HG03378 (cell line): Measurements from ENCODE around the gene CAD.

Experiments used
- ATAC-seq: cut with Tn5 transposase; IDR thresholded peaks from one replicate; pipeline ENCODE4 v1.9.1; 2021; ENCODE audit warnings: mild to moderate bottlenecking, moderate library complexity; ENCODE audit not compliant: unreplicated experiment

The CAD gene

DNA sequence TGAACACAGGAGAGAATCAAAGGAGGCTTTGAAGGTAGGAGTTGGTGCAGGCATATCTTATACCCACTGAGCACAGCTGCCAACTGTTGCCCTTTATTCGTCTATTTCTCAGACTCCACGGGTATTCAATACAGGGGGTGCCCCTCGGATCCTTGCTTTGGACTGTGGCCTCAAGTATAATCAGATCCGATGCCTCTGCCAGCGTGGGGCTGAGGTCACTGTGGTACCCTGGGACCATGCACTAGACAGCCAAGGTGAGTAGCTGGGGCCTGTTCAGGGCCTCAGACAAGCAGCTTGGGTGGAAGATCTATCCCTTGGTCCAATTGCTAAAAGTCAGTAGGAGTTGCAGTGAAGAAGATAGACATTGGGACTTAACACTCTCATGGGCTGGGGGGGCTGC lies 5.2 kb downstream of the CAD start:
- no peak for ATAC-seq

DNA sequence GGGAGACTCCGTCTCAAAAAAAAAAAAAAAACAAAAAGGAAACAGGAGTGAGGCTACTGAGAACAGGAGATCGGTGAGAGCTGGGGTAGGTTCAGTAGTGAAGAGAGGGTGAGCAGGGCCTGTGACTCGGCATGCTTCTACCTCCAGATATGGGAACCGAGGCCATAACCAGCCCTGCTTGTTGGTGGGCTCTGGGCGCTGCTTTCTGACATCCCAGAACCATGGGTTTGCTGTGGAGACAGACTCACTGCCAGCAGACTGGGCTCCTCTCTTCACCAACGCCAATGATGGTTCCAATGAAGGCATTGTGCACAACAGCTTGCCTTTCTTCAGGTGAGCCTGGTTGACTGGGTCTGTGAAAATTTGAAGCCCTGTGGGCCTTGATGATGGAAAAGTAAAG lies 6.2 kb downstream of the CAD start:
- no peak for ATAC-seq

DNA sequence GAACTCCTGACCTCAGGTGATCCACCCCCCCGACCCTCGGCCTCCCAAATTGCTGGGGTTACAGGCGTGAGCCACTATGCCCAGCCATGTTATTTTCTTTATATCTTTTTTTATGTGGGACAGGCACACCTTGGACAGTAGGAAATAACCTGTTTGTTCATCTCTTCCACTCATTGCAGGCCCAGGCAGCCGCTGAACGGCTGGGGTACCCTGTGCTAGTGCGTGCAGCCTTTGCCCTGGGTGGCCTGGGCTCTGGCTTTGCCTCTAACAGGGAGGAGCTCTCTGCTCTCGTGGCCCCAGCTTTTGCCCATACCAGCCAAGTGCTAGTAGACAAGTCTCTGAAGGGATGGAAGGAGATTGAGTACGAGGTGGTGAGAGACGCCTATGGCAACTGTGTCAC lies 8.4 kb downstream of the CAD start:
- ATAC-seq = no peak

DNA sequence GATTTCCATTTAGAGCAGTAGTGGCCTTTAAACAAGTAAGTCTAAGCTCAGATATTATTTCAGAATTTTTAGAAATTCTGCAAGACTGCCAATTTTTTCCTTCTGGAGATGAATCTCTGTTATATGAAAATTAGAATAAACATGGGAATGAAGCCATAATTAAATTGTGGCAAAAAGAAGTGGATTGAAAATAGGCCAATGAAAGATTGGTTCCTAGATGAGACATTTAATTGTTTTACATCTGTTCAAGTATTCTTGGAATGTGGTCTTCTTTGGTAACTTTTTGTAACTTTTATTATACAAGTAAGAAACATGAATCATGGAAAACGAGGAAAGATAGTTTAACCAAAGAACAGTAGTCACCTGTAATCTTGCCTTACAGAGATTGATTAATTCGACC lies 10.3 kb downstream of the CAD start:
- ATAC-seq = no peak

DNA sequence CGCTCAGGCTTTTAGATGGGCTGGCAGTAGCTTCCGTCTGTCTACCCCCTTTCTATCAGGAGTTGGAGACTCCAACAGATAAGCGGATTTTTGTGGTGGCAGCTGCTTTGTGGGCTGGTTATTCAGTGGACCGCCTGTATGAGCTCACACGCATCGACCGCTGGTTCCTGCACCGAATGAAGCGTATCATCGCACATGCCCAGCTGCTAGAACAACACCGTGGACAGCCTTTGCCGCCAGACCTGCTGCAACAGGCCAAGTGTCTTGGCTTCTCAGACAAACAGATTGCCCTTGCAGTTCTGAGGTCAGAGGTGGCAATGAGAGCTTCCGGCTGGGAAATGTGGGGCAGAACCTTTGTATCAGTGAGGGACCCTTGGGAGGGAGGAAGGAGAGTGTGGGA lies 14.8 kb downstream of the CAD start:
- no peak for ATAC-seq

DNA sequence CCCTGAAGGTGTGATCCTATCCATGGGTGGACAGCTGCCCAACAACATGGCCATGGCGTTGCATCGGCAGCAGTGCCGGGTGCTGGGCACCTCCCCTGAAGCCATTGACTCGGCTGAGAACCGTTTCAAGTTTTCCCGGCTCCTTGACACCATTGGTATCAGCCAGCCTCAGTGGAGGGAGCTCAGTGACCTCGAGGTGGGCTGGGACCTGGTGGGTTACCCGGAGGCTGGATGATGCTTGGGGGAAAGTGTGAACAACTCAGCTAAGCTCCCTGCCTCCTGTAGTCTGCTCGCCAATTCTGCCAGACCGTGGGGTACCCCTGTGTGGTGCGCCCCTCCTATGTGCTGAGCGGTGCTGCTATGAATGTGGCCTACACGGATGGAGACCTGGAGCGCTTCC lies 16.2 kb downstream of the CAD start:
- no peak for ATAC-seq

DNA sequence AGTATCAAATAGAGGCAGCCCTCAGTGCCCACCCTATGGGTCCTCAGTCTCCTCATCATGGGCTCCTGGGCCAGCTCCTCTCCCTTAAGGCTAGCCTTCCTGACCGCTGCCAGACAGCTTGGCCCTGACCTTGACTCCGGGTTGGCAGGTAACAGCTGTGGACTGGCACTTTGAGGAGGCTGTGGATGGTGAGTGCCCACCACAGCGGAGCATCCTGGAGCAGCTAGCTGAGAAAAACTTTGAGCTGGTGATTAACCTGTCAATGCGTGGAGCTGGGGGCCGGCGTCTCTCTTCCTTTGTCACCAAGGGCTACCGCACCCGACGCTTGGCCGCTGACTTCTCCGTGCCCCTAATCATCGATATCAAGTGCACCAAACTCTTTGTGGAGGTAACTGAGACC lies 19.0 kb downstream of the CAD start:
- ATAC-seq = no peak

DNA sequence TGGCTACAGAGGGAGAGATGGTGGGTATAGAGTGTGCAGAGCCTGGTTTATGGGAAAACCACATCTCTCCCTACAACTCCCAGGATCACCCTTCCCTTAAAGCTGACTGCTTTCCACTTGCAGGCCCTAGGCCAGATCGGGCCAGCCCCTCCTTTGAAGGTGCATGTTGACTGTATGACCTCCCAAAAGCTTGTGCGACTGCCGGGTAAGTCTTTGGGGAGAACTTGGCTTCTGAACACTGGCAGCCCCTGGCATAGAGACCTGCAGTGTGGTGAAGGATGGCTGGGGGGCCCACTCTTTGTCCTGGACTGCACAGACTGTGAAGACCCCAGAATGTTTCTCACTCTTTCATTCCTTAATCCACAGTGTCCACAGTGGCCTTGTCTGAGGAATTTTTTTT lies 19.5 kb downstream of the CAD start:
- no peak for ATAC-seq

DNA sequence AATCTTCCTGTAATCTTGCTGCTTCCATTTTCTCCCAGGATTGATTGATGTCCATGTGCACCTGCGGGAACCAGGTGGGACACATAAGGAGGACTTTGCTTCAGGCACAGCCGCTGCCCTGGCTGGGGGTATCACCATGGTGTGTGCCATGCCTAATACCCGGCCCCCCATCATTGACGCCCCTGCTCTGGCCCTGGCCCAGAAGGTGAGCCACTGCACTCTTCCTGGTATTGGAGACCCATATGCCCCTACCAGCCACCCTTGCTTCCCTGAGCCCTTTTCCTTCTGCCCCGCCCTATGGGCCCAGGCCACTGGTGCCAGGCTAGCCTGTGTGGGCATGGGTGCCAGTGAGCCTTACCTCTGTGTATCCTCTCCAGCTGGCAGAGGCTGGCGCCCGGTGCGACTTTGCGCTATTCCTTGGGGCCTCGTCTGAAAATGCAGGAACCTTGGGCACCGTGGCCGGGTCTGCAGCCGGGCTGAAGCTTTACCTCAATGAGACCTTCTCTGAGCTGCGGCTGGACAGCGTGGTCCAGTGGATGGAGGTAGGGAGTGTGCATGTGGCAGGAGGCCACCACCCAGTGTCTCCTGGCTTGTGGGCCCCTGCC lies 20.3 kb downstream of the CAD start:
- ATAC-seq = no peak

DNA sequence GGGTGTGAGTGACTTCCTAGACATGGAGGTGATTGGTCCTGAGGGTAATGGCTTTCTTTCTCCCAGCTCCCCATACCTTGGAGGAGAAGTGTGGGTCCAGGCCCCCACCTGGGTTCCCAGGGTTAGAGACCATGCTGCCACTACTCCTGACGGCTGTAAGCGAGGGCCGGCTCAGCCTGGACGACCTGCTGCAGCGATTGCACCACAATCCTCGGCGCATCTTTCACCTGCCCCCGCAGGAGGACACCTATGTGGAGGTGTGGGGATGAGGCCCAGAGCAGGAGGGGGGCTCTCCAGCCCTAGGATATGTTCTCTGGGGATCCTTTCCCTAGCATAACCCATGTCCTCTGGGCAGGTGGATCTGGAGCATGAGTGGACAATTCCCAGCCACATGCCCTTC lies 21.8 kb downstream of the CAD start:
- no peak for ATAC-seq

DNA sequence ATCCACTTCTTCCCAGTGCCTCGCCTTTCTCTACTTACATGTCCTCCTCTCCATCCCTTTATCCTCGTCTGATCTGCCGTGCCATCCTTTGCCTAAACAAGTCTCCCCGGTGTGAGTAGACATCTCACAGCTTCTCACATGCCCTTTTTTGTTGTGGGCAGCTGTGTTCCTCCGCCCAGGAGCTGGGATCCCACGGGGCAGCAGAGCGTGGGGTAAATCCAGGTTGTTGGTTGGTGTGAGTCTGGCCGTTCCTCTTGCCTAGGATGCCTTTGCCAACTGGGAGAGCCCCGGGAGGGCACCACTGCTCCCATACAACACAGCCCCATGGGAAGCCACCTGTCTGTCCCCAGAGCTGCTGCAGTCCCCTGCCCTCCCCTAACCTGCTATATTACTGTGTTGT lies 23.2 kb downstream of the CAD start:
- ATAC-seq = no peak

DNA sequence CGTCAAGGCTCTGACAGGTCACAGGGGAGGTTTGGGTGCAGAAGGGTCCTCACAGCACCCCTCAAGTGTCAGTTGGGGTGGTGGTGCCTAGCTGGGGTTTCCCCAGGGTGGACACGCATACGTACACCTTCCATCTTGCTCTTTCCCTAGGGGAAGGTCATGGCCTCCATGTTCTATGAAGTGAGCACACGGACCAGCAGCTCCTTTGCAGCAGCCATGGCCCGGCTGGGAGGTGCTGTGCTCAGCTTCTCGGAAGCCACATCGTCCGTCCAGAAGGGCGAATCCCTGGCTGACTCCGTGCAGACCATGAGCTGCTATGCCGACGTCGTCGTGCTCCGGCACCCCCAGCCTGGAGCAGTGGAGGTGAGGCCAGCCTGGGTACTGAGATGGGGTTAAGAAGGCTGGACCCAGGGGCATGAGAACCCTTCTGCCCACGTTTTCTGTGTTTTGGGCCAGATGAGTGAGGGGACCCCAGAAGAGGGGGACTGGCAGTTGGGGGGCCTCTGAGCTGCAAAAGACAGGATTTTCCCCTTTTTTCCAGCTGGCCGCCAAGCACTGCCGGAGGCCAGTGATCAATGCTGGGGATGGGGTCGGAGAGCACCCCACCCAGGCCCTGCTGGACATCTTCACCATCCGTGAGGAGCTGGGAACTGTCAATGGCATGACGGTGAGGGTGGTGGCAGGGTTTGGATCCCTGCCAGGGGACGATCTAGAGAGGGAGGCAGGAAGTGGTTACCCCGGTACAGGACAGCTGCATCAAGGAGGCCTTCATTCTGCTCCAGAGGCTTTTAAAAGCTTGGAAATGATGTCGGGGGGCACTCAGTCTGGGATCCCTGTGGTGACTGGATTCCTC lies 24.8 kb downstream of the CAD start:
- no peak for ATAC-seq

DNA sequence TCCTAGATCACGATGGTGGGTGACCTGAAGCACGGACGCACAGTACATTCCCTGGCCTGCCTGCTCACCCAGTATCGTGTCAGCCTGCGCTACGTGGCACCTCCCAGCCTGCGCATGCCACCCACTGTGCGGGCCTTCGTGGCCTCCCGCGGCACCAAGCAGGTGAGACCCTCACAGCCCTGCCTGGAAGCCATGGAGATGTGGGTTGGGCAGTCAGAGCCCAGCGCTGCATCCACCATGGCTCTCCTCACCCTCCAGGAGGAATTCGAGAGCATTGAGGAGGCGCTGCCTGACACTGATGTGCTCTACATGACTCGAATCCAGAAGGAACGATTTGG lies 25.4 kb downstream of the CAD start:
- ATAC-seq = no peak

DNA sequence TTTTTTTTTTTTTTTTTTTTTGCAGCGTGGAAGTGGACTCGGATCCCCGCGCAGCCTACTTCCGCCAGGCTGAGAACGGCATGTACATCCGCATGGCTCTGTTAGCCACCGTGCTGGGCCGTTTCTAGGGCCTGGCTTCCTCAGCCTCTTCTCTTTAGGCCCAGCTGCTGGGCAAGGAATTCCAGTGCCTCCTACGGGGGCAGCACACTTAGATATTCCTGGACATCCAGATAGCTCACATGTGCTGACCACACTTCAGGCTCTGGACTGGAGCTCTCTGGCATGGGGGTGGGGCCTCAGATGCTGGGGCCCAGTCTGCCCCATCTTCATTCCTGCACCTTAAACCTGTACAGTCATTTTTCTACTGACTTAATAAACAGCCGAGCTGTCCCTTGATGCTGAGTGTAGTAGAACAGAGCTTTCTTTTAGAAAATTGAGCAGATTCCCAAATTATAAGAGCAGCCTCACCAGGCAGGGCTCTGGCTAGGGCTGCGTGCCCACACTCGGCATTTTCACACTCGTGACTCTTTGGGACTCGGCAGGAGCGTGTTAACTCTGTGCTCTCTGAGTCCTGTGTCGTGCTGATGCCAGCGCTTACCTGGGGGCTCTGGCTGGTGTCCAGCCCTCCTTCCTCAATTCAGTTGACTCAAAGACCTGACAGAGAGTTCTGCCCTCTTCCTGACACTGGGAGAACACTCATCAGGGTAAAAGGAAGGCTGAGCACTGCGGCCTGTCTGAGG lies 26.4 kb downstream of the CAD start:
- ATAC-seq = no peak

DNA sequence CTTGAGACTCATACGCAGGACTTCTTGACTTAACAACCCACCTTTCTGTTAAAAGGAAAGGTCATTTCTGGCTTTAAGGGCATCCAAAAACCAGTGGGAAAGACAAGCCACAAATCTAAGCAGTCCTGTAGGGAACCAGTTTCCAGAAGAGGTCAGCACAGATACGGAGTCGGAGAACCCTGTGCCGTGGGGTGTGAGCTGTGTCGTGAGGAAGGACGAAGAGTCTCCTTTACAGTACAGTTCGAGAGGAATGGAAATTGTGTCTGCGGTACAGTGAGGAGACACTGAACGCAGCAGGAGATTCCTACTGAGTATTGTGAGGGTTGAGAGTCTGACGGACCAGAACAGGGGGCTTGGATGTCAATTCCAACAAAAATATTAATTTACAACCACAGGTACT lies 27.9 kb downstream of the CAD start:
- ATAC-seq = no peak

DNA sequence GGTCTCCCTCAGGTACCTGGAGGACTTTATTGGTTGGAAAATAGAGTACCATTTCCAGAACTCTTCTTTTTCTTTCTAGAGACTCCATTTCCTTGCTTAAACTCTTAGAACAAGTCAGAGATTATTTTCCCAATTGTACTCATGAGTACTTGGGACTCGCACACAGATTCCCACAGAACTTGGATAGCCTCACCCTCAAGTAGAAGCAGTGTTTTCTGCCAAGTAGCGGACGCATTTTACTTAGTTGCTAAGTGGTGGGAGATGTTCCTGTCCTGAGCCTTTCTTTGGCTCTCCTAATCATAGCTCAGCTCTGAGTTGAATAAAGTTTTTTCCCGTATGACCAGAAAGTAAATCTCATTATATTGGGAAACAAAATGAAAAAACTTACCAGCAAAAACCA lies 28.5 kb downstream of the CAD start:
- ATAC-seq = no peak

DNA sequence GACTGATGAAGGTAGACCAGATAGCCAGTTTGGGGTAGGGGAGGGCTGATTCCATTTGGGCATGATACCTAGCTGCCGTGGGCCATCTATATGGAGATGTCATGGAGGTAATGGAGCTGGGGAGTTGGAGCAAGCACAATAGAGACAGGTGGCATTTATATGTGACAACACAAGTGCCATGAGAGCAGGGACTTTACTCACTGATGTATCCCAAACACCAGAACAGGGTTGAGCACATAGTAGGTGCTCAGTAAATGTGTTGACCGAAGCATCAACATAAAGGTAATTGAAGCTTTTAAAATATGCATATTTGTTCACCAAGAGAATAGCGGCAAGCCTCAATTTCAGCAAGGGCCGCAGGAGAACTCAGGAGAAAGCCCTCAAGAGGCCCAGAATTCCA lies 30.7 kb downstream of the CAD start:
- ATAC-seq = no peak

DNA sequence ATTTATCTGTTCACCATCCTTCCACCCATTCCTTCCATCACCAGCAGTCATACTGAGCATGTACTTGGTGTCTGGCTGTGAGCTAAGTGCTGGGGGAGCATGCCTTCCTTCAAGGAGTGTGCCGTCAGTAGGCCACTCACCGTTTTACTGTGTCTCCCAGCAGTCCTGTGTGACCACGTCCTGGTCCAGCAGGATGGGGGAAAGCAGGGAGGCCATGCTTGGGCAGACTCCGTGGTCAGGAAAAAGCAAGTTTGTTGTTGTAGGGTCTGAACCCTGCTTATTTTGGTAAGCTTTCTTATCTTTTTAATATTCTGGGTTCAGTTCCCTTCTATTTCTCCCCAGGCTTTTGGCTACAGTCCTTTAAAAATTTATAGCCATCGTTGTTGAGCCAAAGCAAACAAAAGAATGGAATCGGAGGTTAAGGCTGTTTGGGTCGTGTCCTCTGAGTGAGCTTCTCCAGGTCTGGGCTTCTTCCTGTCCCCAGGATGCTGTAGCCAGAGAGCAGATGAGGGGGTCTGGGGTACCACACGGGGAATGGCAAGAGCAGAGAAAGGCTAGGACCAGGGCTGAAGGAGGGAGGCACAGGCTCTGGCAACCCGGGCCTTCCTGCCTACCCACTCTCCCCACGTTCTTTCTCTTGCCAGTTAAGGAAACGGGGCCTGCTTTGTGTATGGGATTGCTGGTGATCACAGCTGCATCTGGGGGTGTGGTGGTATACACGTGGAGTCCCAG lies 32.2 kb downstream of the CAD start:
- no peak for ATAC-seq

DNA sequence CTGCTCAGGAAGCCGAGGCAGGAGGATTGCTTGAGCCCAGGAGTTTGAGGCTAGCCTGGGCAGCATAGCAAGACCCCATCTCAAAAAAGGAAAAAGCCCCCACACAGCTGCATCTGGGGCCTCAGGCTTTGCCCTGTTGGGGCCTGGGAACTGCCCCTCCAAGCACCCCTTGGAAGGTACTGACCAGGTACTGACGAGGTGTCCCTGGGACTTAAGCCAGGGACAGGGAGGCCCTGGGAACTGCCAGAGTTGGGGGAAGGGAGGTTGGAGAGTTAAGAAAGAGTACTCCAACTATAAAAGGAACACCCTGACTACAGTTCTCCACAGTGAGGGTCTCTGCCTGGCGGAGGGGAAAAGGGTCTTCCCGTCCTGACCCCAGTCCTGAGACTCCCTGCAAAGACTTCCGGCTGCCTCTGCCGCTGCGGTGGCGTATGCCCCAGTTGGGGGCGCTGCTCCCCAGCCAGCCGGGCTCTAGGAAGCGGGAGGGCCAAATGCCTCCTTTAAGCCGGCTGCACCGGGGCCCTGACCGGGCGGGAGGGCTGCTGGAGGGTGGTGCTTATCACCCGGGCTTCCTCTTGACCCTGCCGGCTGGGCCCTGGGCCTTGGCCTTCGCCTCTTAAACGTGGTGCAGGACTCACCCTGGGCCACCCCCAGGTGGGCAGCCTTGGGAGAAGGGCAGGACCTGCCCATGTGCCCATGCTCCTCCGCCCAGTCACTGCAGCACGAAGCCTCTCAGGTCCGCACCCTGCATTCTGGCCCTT lies 32.9 kb downstream of the CAD start:
- ATAC-seq = no peak

DNA sequence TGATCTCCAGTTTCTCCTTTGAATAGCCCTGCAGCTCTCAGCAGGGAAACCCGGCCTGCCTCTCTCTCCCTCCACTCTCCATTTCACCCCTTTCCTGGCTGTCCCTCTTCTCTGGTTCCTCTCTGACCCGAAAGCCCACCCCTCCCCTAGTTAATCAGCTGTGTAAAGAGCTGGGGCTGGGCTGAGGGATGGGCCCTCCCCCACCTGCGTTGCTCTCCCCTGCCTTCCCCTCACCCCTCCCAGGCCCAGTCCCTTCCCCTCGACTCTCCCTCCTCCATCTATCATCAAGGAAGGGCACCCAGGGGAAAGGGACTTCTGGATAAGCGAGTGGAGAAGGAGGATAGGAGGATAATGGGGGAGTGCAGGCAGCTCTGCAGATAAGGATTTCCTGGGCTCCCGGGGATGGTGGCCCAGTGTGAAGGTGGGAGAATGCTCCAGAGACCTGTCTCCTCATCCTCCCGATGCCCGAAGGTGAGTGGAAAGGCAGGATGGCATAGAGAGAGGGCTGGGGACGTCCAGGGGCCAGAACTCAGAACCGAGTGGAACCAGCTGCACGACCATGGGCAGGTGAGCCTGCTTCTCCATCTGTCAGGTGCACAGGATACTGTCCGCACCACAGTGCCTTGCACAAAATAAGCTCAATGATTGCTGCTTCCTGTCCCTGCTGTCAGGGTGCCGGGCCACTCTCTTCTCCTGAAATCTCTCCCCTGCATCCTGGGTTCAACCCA lies 33.6 kb downstream of the CAD start:
- ATAC-seq = no peak
